Measurements from ENCODE around the gene XBP1.

The XBP1 gene

DNA sequence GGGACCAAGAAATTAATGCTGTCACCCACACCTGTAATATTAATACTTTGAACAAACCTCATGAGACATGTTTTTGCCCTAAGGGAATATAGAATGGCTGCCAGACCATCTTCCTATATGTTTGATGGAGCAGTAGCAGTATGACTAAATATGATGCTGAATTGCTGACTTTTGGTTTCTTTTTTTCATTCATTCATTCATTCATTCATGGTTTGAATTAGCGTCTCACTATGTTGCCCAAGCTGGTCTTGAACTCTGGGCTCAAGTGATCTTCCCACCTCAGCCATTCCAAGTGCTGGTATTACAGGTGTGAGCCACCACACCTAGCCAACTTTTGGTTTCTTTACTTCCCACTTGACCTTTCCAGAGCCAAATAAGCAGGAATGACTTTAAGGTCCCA lies 20.1 kb downstream of the XBP1 start:
- Histone ChIP-seq H3K4me3 (replicated peaks; ENCODE audit: low read depth, low read length) (no peak overlapping the region), H3K27me3 (replicated peaks; ENCODE audit: control insufficient read depth, insufficient read depth, low read length) (no peaks in the 10 kb centered on the region), H3K36me3 (ENCODE audit: control insufficient read depth, insufficient read depth, low read length) (peaks cover 14% of the 10 kb centered on the region)
- no peak for DNase-seq (ENCODE audit: extremely low read depth, insufficient read length)
- TF ChIP-seq, protein P1, sequence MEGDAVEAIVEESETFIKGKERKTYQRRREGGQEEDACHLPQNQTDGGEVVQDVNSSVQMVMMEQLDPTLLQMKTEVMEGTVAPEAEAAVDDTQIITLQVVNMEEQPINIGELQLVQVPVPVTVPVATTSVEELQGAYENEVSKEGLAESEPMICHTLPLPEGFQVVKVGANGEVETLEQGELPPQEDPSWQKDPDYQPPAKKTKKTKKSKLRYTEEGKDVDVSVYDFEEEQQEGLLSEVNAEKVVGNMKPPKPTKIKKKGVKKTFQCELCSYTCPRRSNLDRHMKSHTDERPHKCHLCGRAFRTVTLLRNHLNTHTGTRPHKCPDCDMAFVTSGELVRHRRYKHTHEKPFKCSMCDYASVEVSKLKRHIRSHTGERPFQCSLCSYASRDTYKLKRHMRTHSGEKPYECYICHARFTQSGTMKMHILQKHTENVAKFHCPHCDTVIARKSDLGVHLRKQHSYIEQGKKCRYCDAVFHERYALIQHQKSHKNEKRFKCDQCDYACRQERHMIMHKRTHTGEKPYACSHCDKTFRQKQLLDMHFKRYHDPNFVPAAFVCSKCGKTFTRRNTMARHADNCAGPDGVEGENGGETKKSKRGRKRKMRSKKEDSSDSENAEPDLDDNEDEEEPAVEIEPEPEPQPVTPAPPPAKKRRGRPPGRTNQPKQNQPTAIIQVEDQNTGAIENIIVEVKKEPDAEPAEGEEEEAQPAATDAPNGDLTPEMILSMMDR (IDR thresholded peaks at IDR 0.05; ENCODE audit: insufficient read depth, low read length, poor library complexity, severe bottlenecking) = no peak

DNA sequence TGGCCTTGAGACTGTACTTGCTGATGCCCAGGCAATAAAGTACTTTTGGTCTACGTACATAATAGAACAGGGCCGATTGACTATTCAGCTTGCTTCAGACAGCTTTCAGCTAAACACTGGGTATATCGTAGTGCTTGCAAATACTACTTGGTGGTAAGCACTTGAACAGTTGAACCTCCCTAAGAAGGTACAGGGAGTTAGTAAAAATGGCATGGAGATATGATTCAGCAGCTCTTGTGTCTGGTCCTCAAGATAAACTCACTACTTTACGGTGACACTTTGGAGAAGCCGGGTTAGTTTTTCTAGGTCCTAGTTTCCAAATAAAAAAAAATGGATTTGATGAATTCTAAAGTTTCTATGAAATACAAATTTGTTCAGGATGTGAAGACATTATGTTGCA lies 20.5 kb downstream of the XBP1 start:
- Histone ChIP-seq H3K36me3 (ENCODE audit: control insufficient read depth, insufficient read depth, low read length) (peaks cover 14% of the 10 kb centered on the region), H3K4me3 (replicated peaks; ENCODE audit: low read depth, low read length) (no peak overlapping the region), H3K27me3 (replicated peaks; ENCODE audit: control insufficient read depth, insufficient read depth, low read length) (no peaks in the 10 kb centered on the region)
- TF ChIP-seq, protein P1 (IDR thresholded peaks at IDR 0.05; ENCODE audit: insufficient read depth, low read length, poor library complexity, severe bottlenecking) = no peak
- DNase-seq (ENCODE audit: extremely low read depth, insufficient read length) = no peak

- peak overlapping the region; percentile 5 for H3K4me3 ChIP-seq (replicated peaks; ENCODE audit: low read depth, low read length)
- peaks cover 4% of the 10 kb centered on the region for H3K36me3 ChIP-seq (ENCODE audit: control insufficient read depth, insufficient read depth, low read length)
- TF ChIP-seq, protein P1 (IDR thresholded peaks at IDR 0.05; ENCODE audit: insufficient read depth, low read length, poor library complexity, severe bottlenecking) = no peak
These were observed 26.0 kb downstream of the XBP1 start for GRCh38 chr22:28774378-28774777.

DNA sequence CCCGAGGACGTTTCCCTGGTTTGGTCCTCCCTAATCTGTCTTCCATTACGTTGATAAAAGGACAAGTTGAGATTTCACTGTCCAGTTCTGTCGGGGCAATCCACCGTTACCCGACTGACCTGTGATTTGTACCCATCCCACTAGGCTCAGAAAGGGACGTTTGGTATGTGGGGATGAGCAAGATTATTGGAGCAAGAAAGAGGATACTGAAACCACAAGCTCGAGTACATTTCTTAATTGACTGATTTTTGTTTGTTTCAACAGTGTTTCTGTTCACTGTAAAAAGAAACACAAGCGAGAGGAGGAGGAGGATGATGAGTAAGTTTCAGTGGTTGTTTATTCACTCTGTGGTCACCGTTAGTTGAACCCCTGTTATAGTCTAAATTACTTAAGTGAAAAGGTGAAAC lies 26.9 kb downstream of the XBP1 start:
- Histone ChIP-seq H3K27me3 (replicated peaks; ENCODE audit: control insufficient read depth, insufficient read depth, low read length) (no peaks in the 10 kb centered on the region), H3K4me3 (replicated peaks; ENCODE audit: low read depth, low read length) (peak overlapping the region; percentile 84), H3K36me3 (ENCODE audit: control insufficient read depth, insufficient read depth, low read length) (peaks cover 4% of the 10 kb centered on the region)
- TF ChIP-seq, protein P1 (IDR thresholded peaks at IDR 0.05; ENCODE audit: insufficient read depth, low read length, poor library complexity, severe bottlenecking) = no peak
- peak; percentile 68 for DNase-seq (ENCODE audit: extremely low read depth, insufficient read length)

More at GRCh38 chr22:28774378-28774777, 26.0 kb downstream of the XBP1 start:
- DNase-seq (ENCODE audit: extremely low read depth, insufficient read length) = no peak
- H3K27me3 ChIP-seq (replicated peaks; ENCODE audit: control insufficient read depth, insufficient read depth, low read length) = no peaks in the 10 kb centered on the region

GRCh38 chr22:28772633-28773460 lies 27.5 kb downstream of the XBP1 start, which contains the start of gene CCDC117:
TSS of gene CCDC117 (plus strand) at chr22:28772695. CDS start at chr22:28772850, 155 bp downstream.
- H3K36me3 ChIP-seq (ENCODE audit: control insufficient read depth, insufficient read depth, low read length) = peaks cover 4% of the 10 kb centered on the region
- peak; percentile 90 for DNase-seq (ENCODE audit: extremely low read depth, insufficient read length)
- H3K4me3 ChIP-seq (replicated peaks; ENCODE audit: low read depth, low read length) = peak within 1 kb of the TSS; percentile 84
- TF ChIP-seq, protein P1 (IDR thresholded peaks at IDR 0.05; ENCODE audit: insufficient read depth, low read length, poor library complexity, severe bottlenecking) = no peak
- no peaks in the 10 kb centered on the region for H3K27me3 ChIP-seq (replicated peaks; ENCODE audit: control insufficient read depth, insufficient read depth, low read length)

Measured in GM06990 (cell line).